ENCODE data around the gene MAP3K2.

The MAP3K2 gene

DNA sequence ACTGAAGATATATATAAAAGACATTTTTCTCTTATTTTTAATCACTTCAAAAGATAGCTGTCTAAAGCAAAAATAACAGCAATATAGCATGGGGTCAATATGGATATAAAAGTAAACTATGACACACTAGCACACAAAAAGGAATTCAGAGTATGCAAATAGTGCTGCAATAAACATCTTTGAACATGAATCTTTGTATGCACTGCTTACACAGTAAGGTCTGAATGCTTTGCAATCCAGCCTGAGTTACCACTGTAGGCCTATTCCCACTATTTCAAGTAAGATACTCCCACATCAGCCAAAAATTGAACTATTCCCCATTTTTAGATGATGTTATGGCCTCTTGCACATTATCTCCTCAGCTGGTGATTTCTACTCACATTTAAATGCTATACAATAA lies 66.5 kb downstream of the MAP3K2 start:
- TF ChIP-seq, protein P1, sequence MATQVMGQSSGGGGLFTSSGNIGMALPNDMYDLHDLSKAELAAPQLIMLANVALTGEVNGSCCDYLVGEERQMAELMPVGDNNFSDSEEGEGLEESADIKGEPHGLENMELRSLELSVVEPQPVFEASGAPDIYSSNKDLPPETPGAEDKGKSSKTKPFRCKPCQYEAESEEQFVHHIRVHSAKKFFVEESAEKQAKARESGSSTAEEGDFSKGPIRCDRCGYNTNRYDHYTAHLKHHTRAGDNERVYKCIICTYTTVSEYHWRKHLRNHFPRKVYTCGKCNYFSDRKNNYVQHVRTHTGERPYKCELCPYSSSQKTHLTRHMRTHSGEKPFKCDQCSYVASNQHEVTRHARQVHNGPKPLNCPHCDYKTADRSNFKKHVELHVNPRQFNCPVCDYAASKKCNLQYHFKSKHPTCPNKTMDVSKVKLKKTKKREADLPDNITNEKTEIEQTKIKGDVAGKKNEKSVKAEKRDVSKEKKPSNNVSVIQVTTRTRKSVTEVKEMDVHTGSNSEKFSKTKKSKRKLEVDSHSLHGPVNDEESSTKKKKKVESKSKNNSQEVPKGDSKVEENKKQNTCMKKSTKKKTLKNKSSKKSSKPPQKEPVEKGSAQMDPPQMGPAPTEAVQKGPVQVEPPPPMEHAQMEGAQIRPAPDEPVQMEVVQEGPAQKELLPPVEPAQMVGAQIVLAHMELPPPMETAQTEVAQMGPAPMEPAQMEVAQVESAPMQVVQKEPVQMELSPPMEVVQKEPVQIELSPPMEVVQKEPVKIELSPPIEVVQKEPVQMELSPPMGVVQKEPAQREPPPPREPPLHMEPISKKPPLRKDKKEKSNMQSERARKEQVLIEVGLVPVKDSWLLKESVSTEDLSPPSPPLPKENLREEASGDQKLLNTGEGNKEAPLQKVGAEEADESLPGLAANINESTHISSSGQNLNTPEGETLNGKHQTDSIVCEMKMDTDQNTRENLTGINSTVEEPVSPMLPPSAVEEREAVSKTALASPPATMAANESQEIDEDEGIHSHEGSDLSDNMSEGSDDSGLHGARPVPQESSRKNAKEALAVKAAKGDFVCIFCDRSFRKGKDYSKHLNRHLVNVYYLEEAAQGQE (IDR thresholded peaks at IDR 0.05; ENCODE audit: insufficient read depth in 1 of 2, low read depth in 2 of 2, low read length in 2 of 2), result no peak
- TF ChIP-seq FOXP2 (optimal IDR thresholded peaks at IDR 0.05; ENCODE audit: borderline replicate concordance, extremely low read depth, extremely low read length, insufficient read depth), result no peak
- no peak for TF ChIP-seq TAF1 (IDR thresholded peaks at IDR 0.05; ENCODE audit: borderline replicate concordance, insufficient read depth, low read length)
- TF ChIP-seq SIN3A (IDR thresholded peaks at IDR 0.05; ENCODE audit: borderline replicate concordance, insufficient read depth, low read length), result no peak
- no peak for TF ChIP-seq POLR2AphosphoS5 (IDR thresholded peaks at IDR 0.05; ENCODE audit: low read depth, low read length)

DNA sequence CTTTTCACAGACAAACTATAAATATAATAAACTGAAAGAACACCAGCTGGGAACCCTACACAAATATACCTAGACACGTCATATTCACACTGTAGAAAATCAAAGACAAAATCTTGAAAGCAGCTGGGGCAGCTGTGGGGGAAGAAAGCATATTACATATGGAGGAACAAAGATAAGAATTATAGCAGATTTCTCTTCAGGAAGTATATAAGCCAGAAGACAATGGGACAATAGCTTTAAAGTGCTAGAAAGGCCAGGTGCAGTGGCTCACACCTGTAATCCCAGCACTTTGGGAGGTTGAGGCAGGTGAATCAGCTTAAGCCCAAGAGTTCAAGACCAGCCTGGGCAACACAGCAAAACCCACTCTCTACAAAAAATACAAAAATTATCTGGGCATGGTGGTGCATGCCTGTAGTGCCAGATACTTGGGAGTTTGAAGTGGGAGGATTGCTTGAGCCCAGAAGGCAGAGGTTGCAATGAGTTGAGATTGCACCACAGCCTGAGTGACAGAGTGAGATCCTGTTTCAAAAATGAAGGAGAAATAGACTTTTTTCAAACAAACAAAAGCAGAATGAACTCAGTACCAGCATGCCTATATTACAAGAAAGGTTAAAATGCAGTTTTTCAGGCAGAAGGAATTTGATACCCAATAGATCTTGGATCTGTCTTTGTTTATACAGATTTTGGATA lies 67.0 kb downstream of the MAP3K2 start:
- TF ChIP-seq FOXP2 (optimal IDR thresholded peaks at IDR 0.05; ENCODE audit: borderline replicate concordance, extremely low read depth, extremely low read length, insufficient read depth), result no peak
- TF ChIP-seq, protein P1 (IDR thresholded peaks at IDR 0.05; ENCODE audit: insufficient read depth in 1 of 2, low read depth in 2 of 2, low read length in 2 of 2), result no peak
- no peak for TF ChIP-seq POLR2AphosphoS5 (IDR thresholded peaks at IDR 0.05; ENCODE audit: low read depth, low read length)

DNA sequence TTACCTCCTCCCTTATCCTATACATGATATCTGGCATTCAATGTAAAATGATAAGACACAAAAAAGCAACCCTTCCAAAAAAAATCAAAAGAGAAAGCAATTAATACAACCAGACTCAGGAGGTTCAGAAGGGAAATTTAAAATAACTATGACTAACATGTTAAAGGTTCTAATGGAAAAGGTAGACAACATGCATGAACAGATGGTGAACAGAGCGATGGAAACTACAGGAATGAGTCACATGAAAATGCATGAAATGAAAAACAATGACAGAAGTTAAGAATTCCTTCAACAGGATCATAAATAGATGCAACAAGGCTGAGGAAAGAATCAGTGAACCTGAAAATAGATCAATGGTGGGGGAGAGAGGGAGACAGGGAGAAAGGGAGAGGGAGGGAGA lies 67.7 kb downstream of the MAP3K2 start:
- TF ChIP-seq, protein P1 (IDR thresholded peaks at IDR 0.05; ENCODE audit: insufficient read depth in 1 of 2, low read depth in 2 of 2, low read length in 2 of 2), result no peak
- TF ChIP-seq TAF1 (IDR thresholded peaks at IDR 0.05; ENCODE audit: borderline replicate concordance, insufficient read depth, low read length), result no peak
- no peak for TF ChIP-seq FOXP2 (optimal IDR thresholded peaks at IDR 0.05; ENCODE audit: borderline replicate concordance, extremely low read depth, extremely low read length, insufficient read depth)
- TF ChIP-seq SIN3A (IDR thresholded peaks at IDR 0.05; ENCODE audit: borderline replicate concordance, insufficient read depth, low read length), result no peak
- TF ChIP-seq POLR2AphosphoS5 (IDR thresholded peaks at IDR 0.05; ENCODE audit: low read depth, low read length), result no peak

DNA sequence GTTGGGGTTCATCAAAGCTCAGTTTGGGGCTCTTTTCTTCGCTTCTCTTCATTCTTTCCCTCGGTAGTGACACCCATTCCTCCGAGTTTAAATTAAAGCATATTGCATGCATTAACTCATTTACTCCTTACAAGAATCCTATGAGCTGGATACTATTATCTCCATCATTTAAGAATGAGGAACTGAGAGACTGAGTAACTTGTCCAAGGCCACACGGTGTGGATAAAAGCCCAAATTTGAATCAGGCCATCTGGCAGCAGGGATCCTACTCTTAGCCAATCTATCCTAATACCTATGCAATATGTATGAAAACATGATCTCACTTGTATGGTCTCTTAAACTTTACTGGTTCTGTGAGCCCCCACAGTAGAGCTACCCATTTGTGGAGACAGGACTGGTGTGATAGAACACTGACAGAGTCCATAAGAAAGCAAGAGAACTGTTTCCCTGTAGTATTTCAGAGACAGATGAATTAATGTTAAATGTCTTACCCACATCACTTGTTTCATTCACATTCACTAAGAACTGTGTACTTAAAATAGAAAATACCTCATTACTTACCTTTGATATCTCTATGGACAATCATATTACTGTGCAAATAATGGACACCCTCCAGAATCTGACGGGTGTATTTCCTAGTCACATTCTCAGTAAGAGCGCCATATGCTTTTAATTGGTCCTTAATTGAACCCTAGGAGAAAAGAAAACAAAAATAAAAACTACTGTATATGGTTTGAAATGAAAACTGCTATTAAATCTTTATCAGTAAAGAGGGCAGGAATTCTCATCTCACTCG lies 73.4 kb downstream of the MAP3K2 start:
- TF ChIP-seq, protein P1 (IDR thresholded peaks at IDR 0.05; ENCODE audit: insufficient read depth in 1 of 2, low read depth in 2 of 2, low read length in 2 of 2), result no peak
- no peak for TF ChIP-seq SIN3A (IDR thresholded peaks at IDR 0.05; ENCODE audit: borderline replicate concordance, insufficient read depth, low read length)
